ENCODE measurements around the gene HNRNPH1.
"Not testable (repeated sequence)": the region's sequence is repeated elsewhere in the genome, so short reads cannot be mapped to it uniquely, and the experiment has no call there.

- TF ChIP-seq, protein P1, sequence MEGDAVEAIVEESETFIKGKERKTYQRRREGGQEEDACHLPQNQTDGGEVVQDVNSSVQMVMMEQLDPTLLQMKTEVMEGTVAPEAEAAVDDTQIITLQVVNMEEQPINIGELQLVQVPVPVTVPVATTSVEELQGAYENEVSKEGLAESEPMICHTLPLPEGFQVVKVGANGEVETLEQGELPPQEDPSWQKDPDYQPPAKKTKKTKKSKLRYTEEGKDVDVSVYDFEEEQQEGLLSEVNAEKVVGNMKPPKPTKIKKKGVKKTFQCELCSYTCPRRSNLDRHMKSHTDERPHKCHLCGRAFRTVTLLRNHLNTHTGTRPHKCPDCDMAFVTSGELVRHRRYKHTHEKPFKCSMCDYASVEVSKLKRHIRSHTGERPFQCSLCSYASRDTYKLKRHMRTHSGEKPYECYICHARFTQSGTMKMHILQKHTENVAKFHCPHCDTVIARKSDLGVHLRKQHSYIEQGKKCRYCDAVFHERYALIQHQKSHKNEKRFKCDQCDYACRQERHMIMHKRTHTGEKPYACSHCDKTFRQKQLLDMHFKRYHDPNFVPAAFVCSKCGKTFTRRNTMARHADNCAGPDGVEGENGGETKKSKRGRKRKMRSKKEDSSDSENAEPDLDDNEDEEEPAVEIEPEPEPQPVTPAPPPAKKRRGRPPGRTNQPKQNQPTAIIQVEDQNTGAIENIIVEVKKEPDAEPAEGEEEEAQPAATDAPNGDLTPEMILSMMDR (IDR thresholded peaks at IDR 0.05), result not testable (repeated sequence)
- TF ChIP-seq POLR2A (IDR thresholded peaks at IDR 0.05), result not testable (repeated sequence)
Measured at GRCh38 chr5:179653135-179653534, 29.7 kb upstream of the HNRNPH1 start.
